ENCODE measurements around the gene DGKD. TPM values are rescaled to one million over a fixed set of nuclear protein-coding genes. Genes with fewer than 3 reads are reported as not detected.
A peak's percentile ranks its signal among the peaks of the same experiment; 100 is the strongest.

DGKD gene
- total RNA-seq, 6 experiments from 2014 or later: 6.5 to 16.6 (median 14.2) TPM

DNA sequence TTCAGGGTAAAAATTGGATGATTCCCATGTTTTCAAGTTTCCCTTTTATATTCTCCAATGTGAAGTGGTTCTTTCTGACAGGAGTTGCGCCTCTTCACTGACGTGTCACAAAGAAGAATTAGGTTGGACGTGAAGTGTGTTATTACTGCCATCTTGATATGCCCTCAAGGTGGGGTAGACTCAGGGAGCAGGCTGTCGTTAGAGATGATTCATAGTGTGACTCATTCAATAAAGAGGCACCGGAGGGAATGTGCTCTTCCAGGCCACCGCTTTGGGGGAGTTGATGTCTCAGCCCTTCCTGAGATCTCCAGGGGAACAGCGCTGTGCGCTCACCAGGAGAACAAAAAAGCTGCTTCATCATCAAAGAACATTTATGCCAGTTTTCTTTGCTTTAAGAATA is 3.6 kb upstream of the DGKD start:
- peaks cover 0 to 48% (median 20%) of the 10 kb centered on the region in 4 donors for H3K4me1 ChIP-seq
- H3K9me3 ChIP-seq: no peaks in the 10 kb centered on the region
- no peak overlapping the region for H3K27ac ChIP-seq
- intact Hi-C loops (cut with DNase I): no loop called here
- no peaks in the 10 kb centered on the region for H3K36me3 ChIP-seq
- DNase-seq (no peak), ATAC-seq (peak in 1 of 4 donors; percentile 9)
- H3K4me3 ChIP-seq: no peak overlapping the region
- TF ChIP-seq POLR2A (IDR thresholded peaks at IDR 0.05) (no peak), CTCF (IDR thresholded peaks at IDR 0.05) (no peak)
- 56% methylated on average over 8 of the region's 8 CpGs for WGBS (ENCODE audit: insufficient coverage, low coverage, low lambda C conversion rate, missing lambda C conversion rate)
- H3K27me3 ChIP-seq: no peaks in the 10 kb centered on the region

DNA sequence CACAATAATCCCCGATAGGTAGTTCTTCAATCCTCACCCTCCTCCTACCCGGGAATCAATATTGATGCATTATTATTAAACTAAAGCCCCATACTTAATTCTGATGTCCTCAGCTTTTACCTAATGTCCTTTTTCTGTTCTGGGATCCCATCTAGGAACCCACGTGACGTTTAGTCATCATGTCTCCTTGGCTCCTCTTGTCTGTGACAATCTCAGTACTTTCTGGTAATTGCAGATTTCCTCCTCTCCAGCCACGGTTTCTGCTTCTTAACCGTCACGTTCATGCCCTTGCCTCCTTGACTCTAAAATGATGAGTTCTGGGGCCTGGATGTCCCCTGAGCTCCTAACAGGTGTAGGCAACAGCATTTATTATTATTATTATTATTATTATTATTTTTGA is 2.9 kb upstream of the DGKD start:
- Histone ChIP-seq H3K27ac (no peak overlapping the region), H3K36me3 (no peaks in the 10 kb centered on the region), H3K4me1 (peaks cover 0 to 48% (median 20%) of the 10 kb centered on the region in 4 donors), H3K9me3 (no peaks in the 10 kb centered on the region), H3K4me3 (no peak overlapping the region), H3K27me3 (no peaks in the 10 kb centered on the region)
- WGBS (ENCODE audit: insufficient coverage, low coverage, low lambda C conversion rate, missing lambda C conversion rate): 78% methylated on average over 7 of the region's 7 CpGs
- ATAC-seq (no peak), DNase-seq (no peak)
- intact Hi-C loops (cut with DNase I): no loop called here
- TF ChIP-seq POLR2A (IDR thresholded peaks at IDR 0.05) (no peak), CTCF (IDR thresholded peaks at IDR 0.05) (no peak)

- ATAC-seq (no peak), DNase-seq (peak in 1 of 3 donors; percentile 49)
- Histone ChIP-seq H3K4me1 (peaks cover 0 to 42% (median 20%) of the 10 kb centered on the region in 4 donors), H3K36me3 (no peaks in the 10 kb centered on the region), H3K4me3 (no peak overlapping the region), H3K9me3 (no peaks in the 10 kb centered on the region), H3K27ac (peak overlapping the region in 1 of 3 donors; percentile 45), H3K27me3 (no peaks in the 10 kb centered on the region)
- no peak for TF ChIP-seq POLR2A (IDR thresholded peaks at IDR 0.05)
- TF ChIP-seq CTCF (IDR thresholded peaks at IDR 0.05): no peak
- intact Hi-C loops (cut with DNase I): no loop called here
- WGBS (ENCODE audit: insufficient coverage, low coverage, low lambda C conversion rate, missing lambda C conversion rate): 94% methylated on average over 3 of the region's 25 CpGs
Measured at GRCh38 chr2:233352141-233352842, 2.0 kb upstream of the DGKD start.

DNA sequence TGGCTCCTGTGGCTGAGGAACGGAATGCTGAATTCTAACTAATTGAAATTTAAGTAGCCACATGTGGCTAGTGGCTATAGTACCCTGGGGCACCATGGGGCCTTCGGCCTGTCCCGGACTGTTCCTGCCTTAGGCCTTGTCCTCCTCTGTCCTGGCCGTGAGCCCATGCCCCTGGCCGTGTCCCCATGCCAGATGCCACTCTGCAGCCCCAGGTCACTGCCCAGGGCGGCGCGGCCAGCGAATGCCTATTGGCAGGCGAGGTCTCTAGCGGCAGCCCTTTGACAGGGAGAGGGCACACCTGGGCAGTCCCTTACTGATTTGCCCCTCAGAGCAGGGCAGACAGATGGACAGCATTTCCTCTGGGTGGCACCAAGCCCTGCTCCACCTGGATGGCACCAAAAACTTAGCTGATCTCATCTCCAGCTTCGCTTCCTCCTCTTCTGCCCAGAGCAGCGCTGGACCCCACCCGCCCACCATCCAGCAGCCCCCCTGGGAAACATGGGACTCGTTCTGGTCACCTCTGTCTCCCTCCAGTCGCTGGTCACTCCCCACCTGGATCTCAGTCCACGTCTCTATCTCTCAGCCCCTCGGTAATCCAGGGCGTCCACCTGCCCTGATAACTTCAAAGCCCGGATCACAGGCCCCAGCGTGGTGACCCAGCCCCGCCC is 1.1 kb upstream of the DGKD start:
- Histone ChIP-seq H3K27me3 (no peaks in the 10 kb centered on the region), H3K36me3 (no peaks in the 10 kb centered on the region), H3K9me3 (no peaks in the 10 kb centered on the region), H3K4me3 (peak overlapping the region in 2 of 3 donors; percentile 12 to 41), H3K4me1 (peaks cover 0 to 33% (median 17%) of the 10 kb centered on the region in 4 donors), H3K27ac (peak overlapping the region in 2 of 3 donors; percentile 53 to 65)
- ATAC-seq: peak; percentile 58 to 81 (median 76)
- no peak for TF ChIP-seq POLR2A (IDR thresholded peaks at IDR 0.05)
- no peak for TF ChIP-seq CTCF (IDR thresholded peaks at IDR 0.05)
- 28% methylated on average over 12 of the region's 22 CpGs for whole genome bisulfite sequencing (ENCODE audit: insufficient coverage, low coverage, low lambda C conversion rate, missing lambda C conversion rate)
- peak; percentile 89 to 99 (median 98) for DNase-seq
- intact Hi-C loops (cut with DNase I): no loop called here
